T-helper 1 cell treated with Interleukin-12 subunit alpha and Interleukin-12 subunit beta and Interleukin-4 antibody, amounts not matched to agents 30 μg/mL and 1 μg/mL, for 36 hours (primary cell): Measurements from ENCODE around the gene RFX7.

Experiments
- H3K27ac Mint-ChIP-seq: one replicate; pipeline ENCODE4 v1.8.0; 2021; ENCODE audit warnings: mild to moderate bottlenecking, mixed read lengths
- H3K27me3 Mint-ChIP-seq: one replicate; pipeline ENCODE4 v1.8.0; 2021; ENCODE audit warnings: low read depth, mixed read lengths
- H3K36me3 Mint-ChIP-seq: one replicate; pipeline ENCODE4 v1.8.0; 2021; ENCODE audit warnings: low read depth, mixed read lengths
- H3K4me1 Mint-ChIP-seq: one replicate; pipeline ENCODE4 v1.8.0; 2021; ENCODE audit warnings: low read depth, mixed read lengths
- H3K4me3 Mint-ChIP-seq: one replicate; pipeline ENCODE4 v1.8.0; 2021; ENCODE audit warnings: mild to moderate bottlenecking, moderate library complexity, mixed read lengths
- H3K9me3 Mint-ChIP-seq: one replicate; pipeline ENCODE4 v1.8.0; 2021; ENCODE audit warnings: mixed read lengths

RFX7 gene

DNA sequence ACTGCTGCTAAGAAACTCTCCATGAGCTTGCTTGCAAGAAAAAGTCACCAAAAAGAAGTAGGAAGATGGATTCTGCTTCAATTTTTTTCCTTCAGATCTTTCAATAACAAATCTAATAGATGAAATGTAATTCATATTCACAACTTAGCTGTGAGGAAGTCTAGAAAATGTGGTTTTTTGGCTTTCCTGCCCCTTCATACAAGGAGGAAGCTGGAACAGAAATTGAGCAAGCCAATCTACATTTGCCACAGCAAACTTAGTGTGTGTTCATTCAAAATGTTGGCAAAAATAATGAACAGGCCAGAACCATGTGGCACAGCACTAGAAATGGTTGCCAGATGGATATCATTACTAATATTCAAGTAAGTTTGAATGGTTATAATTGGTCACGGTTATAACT, 157.1 kb downstream of the RFX7 start:
- Mint-ChIP-seq H3K4me3 (no peak overlapping the region), H3K4me1 (peaks cover 6% of the 10 kb centered on the region), H3K27ac (no peak overlapping the region), H3K36me3 (peaks cover 3% of the 10 kb centered on the region), H3K9me3 (no peaks in the 10 kb centered on the region), H3K27me3 (peaks cover 4% of the 10 kb centered on the region)

DNA sequence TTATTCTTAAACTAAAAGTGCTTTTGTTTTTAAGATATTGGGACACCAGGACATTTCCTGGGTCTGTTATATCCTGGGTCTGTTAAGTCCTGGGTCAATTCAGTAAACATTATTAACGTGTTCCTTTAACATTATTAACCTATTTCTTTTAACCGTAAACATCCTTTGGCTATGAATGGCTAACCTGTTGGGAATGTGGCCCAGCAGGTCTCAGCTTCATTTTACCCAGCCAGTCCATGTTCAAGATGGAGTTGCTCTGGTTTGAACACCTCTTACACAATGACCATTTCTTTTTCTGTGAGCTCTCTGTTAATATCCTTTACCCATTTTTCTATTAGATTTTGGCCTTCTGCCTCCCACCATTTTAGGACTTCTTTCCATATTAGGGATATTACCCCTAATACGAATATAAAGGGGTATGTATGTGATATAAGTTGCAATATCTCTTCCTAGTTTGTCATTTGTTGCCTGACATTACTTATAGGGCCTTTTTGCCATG, 161.4 kb downstream of the RFX7 start:
- no peaks in the 10 kb centered on the region for H3K4me1 Mint-ChIP-seq

DNA sequence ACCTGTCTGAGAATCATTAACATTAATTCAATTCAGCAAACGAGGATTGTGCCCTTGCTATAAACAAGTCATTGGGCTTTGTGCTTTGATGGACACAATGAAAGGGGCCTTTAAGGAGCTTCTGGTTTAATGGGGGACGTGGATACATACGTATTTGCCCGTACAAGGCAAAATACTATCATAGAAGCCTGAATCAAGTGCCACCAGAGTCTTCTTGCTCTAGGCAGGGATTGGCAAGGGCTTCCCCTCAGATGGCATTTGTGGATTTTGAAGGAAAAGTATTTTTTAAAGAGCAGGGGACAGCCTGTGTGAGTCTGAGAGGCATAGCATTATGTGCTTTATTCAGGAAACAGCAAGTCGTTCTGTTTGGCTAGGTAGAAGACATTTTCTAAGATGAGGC, 166.6 kb downstream of the RFX7 start:
- H3K4me1 Mint-ChIP-seq, result no peaks in the 10 kb centered on the region
- H3K9me3 Mint-ChIP-seq, result no peaks in the 10 kb centered on the region
- no peak overlapping the region for H3K4me3 Mint-ChIP-seq
- peaks cover 4% of the 10 kb centered on the region for H3K27me3 Mint-ChIP-seq
- H3K27ac Mint-ChIP-seq, result no peak overlapping the region
- H3K36me3 Mint-ChIP-seq, result no peaks in the 10 kb centered on the region

More for the DNA sequence above, 161.4 kb downstream of the RFX7 start:
- peaks cover 4% of the 10 kb centered on the region for H3K27me3 Mint-ChIP-seq
- no peaks in the 10 kb centered on the region for H3K9me3 Mint-ChIP-seq
- H3K27ac Mint-ChIP-seq, result no peak overlapping the region
- H3K36me3 Mint-ChIP-seq, result no peaks in the 10 kb centered on the region
- no peak overlapping the region for H3K4me3 Mint-ChIP-seq

DNA sequence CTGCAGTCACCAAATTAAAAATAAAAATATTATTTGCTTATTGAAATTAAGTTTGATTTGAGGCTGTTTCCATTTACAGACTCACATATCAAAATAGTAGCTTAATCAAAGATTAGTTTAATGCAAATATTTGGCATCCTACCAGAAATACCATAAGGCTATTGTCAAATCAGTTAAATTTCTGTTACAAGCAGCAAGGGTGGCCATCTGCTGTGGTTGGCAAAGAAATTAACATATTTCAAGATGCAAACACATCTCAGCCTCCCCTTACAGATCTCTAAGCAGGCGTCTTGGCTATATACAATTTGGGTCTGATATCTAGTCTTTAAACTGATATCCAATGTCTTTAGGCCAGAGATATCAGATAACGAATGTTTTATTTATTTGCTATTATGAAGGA, 167.0 kb downstream of the RFX7 start:
- H3K4me3 Mint-ChIP-seq, result no peak overlapping the region
- peaks cover under 1% of the 10 kb centered on the region for H3K27me3 Mint-ChIP-seq
- H3K36me3 Mint-ChIP-seq, result no peaks in the 10 kb centered on the region
- no peaks in the 10 kb centered on the region for H3K9me3 Mint-ChIP-seq
- no peak overlapping the region for H3K27ac Mint-ChIP-seq
- no peaks in the 10 kb centered on the region for H3K4me1 Mint-ChIP-seq

DNA sequence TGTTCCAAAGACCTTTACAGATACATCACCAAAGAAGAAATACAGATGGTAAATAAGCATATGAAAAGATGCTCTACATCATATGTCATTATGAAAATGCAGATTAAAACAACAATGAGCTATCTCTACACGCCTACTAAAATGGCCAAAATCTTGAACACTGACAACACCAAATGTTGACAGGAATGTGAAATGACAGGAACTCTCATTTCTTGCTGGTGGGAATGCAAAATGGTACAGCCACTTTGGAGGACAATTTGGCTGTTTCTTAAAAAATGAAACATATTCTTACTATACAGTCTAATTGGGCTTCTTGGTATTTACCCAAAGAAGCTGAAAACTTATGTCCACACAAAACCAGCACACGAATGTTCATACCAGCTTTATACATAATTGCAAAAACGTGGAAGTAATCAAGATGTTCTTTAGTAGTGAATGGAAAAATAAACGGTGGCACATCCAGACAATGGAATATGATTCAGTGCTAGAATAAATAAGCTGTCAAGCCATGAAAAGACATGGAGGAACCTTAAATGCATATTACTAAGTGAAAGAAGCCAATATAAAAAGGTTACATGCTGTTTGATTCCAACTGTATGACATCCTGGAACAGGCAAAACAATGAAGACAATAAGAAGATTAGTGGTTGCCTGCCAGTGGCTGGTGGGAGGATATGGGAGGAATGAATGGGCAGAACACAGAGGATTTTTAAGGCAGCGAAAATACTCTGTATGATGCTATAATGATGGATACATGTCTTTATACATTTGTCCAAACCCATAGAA, 169.0 kb downstream of the RFX7 start:
- Mint-ChIP-seq H3K36me3 (no peaks in the 10 kb centered on the region), H3K27ac (no peak overlapping the region), H3K27me3 (no peaks in the 10 kb centered on the region), H3K4me3 (no peak overlapping the region), H3K9me3 (no peaks in the 10 kb centered on the region), H3K4me1 (no peaks in the 10 kb centered on the region)

DNA sequence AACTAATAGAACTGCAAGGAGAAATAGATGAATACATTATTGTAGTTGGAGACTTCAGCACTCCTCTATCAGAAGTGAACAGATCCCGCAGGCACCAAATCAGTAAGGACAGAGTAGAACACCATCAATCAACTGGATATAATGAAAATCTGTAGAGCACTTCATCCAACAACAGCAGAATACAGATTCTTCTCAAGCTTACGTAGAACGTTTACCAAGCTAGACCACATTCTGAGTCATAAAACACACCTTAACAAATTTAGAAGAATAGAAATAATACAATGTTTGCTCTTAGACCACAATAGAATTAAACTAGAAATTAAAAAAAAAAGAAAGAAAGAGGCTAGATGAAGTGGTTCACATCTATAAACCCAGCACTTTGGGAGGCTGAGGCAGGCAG, 179.5 kb downstream of the RFX7 start:
- Mint-ChIP-seq H3K36me3 (no peaks in the 10 kb centered on the region), H3K27ac (no peak overlapping the region), H3K27me3 (peaks cover 10% of the 10 kb centered on the region), H3K4me3 (no peak overlapping the region), H3K4me1 (no peaks in the 10 kb centered on the region), H3K9me3 (no peaks in the 10 kb centered on the region)

DNA sequence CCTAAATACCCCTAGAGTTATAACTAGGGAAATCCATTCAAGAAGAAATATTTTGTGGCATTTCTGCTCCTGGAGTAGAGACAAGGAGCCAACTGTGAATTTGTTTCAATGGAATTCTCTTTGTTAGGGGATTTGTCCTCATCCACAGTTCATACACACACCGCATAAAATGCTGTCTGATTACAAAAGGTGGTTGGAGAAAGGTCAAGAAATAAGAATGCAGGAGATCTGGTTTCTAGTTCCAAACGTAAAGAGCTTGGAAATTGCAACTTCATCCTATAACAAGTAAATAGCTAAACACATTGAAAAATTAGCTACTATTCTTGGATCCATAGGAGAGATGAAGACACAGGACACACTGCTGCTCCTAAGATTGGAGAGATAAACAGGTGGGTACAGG, 184.0 kb downstream of the RFX7 start:
- Mint-ChIP-seq H3K27ac (no peak overlapping the region), H3K4me1 (no peaks in the 10 kb centered on the region), H3K4me3 (no peak overlapping the region), H3K27me3 (peaks cover 10% of the 10 kb centered on the region), H3K36me3 (no peaks in the 10 kb centered on the region), H3K9me3 (no peaks in the 10 kb centered on the region)

DNA sequence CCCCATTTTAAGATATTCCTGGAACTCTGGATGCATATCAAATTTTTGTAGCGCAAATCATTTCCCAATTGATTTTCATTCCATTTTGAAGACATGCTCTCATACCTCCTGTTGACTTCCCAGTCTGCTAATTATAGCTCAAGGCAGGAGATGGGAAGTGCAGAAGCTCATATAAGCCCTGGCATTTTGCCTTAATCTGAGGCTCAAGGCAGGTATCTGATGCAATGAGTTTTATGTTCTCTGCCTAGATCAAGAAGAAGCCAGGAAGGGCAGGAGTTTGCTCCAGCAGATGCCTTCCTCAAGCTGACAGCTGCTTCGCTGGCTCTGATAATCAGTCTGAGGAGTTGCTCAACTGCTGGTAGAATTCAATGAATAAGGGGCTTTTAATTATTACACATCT, 184.7 kb downstream of the RFX7 start:
- Mint-ChIP-seq H3K9me3 (no peaks in the 10 kb centered on the region), H3K27me3 (peaks cover 7% of the 10 kb centered on the region), H3K36me3 (no peaks in the 10 kb centered on the region), H3K4me1 (no peaks in the 10 kb centered on the region), H3K27ac (no peak overlapping the region), H3K4me3 (no peak overlapping the region)

DNA sequence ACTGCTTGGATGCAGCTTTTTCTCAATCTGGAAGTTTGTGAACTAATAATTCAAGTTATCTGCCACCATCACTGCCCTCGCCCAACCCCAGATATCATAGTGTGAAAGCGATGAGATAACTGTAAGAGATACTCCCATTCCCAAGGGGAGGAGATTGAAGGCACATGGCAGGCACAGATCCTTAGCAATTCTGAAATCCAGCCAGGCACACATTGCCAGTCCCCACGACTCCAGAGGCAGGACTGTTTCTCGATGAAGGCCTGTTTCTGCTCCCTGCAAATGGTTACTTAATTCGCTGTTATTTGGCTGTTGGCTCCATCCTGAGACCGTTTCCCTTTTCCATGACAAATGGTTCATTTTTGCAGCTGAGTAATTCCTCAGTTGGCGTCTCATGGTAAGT, 187.1 kb downstream of the RFX7 start:
- Mint-ChIP-seq H3K27ac (no peak overlapping the region), H3K27me3 (peaks cover under 1% of the 10 kb centered on the region), H3K9me3 (no peaks in the 10 kb centered on the region), H3K4me1 (peaks cover 3% of the 10 kb centered on the region), H3K36me3 (no peaks in the 10 kb centered on the region), H3K4me3 (no peak overlapping the region)

DNA sequence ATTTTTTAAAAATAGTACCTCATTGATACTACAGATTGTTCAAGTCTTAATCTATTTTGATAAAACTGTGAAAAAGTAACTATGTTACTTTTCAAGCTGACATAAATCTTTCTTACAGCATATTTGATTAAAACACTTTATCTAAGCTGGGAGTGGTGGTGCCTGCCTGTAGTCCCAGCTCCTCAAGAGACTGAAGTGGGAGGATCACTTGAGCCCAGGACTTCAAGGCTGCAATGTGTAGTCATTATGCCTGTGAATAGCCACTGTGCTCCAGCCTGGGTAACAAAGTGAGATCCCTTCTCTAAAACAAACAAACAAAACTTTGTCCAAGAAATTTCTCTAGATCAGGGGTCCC, 190.7 kb downstream of the RFX7 start:
- Mint-ChIP-seq H3K9me3 (no peaks in the 10 kb centered on the region), H3K4me3 (no peak overlapping the region), H3K27ac (no peak overlapping the region), H3K4me1 (peaks cover 9% of the 10 kb centered on the region), H3K27me3 (no peaks in the 10 kb centered on the region), H3K36me3 (no peaks in the 10 kb centered on the region)

DNA sequence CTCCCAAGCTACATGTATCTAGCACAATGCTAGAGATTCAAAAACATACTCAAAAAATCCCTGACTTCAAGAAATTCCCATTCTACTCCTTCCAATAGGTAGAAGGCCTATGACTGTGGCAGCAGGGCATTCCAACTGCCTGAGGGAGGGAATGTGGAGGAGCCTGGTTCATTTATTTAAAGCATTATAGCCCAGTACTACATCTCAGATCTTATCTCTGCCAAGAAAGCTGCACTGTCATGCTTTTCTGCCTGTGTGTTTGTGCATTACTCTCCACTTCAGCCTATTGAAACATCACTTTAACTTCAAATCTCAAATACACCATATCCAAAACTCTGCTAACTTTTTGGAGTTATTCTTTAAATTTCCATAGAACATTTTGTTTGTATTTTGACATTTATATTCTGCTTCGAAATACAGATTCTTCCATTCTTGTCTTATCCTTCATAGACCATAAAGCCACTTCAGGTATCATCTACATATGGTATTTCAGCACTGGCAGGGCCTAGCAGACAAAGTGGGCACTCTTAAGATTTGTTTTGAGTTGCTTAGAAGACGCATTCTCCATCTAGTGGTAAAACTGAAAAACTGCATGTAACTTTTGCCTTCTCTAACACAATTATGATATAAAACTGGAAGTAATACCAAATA, 191.2 kb downstream of the RFX7 start:
- Mint-ChIP-seq H3K4me1 (peaks cover 9% of the 10 kb centered on the region), H3K4me3 (no peak overlapping the region), H3K36me3 (no peaks in the 10 kb centered on the region), H3K27me3 (no peaks in the 10 kb centered on the region), H3K27ac (no peak overlapping the region), H3K9me3 (no peaks in the 10 kb centered on the region)

DNA sequence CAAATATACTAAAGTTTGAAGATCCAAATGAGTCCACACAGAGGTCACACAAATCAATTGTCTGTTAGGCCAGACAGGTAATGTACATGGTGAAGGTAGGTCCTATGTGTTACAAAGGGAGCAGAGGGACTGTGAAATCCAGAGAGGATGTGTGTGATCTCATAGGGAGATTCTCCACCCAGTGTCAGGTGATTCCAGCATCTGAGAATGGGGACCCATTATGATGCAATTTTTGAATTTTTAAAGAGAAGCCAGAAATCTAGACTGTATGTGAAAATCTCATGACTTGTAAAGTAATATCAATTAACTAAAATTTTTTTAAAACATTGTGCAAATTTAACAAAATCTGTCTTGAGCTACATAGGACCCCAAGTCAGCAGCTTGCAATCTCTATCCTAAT, 192.0 kb downstream of the RFX7 start:
- Mint-ChIP-seq H3K4me1 (peaks cover 9% of the 10 kb centered on the region), H3K9me3 (no peaks in the 10 kb centered on the region), H3K4me3 (no peak overlapping the region), H3K27me3 (no peaks in the 10 kb centered on the region), H3K27ac (no peak overlapping the region), H3K36me3 (no peaks in the 10 kb centered on the region)

DNA sequence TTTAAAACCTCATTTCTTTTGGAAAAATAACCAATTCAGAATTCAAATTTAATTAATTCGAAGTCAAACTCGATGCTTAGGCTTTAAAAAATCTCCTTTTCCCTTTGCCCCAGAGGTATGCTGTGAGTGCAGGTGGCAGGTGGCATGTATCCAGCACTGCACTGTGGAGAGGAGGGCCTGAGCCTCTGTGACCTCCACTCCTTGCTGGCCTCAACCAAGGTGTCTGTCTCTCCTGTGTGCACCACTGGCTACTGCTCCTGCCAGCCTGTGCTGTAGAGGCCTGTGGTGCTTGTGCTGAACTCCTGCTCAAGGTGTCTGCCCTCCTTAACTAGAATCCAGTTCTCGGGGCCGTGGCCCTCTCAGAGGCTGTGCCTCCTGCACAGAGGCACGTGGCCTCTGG, 194.1 kb downstream of the RFX7 start:
- no peaks in the 10 kb centered on the region for H3K36me3 Mint-ChIP-seq
- H3K4me1 Mint-ChIP-seq, result peaks cover 9% of the 10 kb centered on the region
- no peak overlapping the region for H3K27ac Mint-ChIP-seq
- no peak overlapping the region for H3K4me3 Mint-ChIP-seq
- H3K27me3 Mint-ChIP-seq, result peaks cover 5% of the 10 kb centered on the region
- peaks cover 8% of the 10 kb centered on the region for H3K9me3 Mint-ChIP-seq

DNA sequence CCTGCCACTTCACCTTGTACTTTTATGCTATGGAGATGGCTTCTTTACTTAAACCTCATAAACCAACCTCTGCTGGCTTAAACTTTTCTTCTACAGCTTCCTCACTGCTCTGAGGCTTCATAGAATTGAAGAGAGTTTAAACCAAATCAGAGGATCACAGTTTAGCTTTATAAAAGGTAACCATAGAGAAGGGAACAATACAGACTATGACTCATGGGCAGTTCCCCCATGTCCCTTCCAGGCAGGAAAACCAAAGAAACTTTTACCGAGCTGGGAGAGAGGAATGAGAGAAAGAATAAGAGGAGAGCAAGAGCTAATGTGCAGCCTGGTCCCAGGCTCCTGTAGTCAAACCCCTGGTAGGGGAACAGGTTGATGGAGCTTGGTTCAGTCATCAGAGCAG, 196.3 kb downstream of the RFX7 start:
- Mint-ChIP-seq H3K4me3 (no peak overlapping the region), H3K9me3 (peaks cover 21% of the 10 kb centered on the region), H3K27me3 (peaks cover 5% of the 10 kb centered on the region), H3K36me3 (peaks cover 5% of the 10 kb centered on the region), H3K4me1 (peaks cover 22% of the 10 kb centered on the region), H3K27ac (no peak overlapping the region)

DNA sequence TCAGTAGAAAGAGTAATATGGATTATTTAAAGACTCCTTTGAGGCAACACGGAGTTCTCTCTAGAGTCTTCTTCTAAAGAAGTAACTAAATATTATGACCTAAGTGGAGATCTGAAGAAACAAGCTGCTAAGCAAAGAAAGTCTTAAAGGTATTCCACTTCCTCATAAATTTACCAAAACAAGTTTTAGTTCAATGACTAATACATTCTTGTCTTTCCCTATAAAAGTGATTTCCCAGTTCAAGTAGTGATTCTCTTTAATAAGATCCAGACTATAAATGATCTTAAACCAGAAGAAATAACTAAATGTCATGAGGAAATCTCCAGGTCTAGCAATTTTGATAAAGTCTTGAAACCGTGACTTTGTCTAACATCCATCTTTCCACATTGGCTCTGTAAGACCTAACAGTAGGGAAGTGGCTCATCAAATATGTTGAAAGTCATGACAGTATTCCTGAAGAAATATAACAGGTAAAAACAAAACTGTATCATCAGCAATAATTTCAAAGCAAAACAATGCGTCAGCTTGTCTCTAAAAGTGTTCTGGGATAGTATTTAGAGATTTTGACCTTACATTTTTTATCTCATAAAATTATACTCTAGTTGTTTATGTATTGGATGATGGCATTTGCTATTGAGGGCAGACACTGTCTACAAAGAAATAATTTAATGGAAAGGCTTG, 198.5 kb downstream of the RFX7 start:
- Mint-ChIP-seq H3K4me3 (no peak overlapping the region), H3K27ac (no peak overlapping the region), H3K36me3 (peaks cover 5% of the 10 kb centered on the region), H3K27me3 (peaks cover 5% of the 10 kb centered on the region), H3K9me3 (peaks cover 21% of the 10 kb centered on the region), H3K4me1 (peaks cover 19% of the 10 kb centered on the region)
